Left renal cortex interstitium (tissue), 4 donors: ENCODE results near the gene KIAA1217. TPM values are rescaled to one million over a fixed set of nuclear protein-coding genes. Genes with fewer than 3 reads are reported as not detected.
A peak's percentile ranks its signal among the peaks of the same experiment; 100 is the strongest.

Experiments
- DNase-seq, 4 donors: peaks; one replicate each; pipeline ENCODE4 v3.0.0-alpha.2; 2013; ENCODE audit warnings: low read depth in 4 of 4, low spot score in 2 of 4, missing footprints in 1 of 4
- polyA plus RNA-seq, 4 donors: library from polyadenylated mRNA; unstranded; fragments of 120-200 nt; gene quantifications; one replicate each; pipeline ENCODE4 v1.2.1, GENCODE V29; 2013; ENCODE audit not compliant: insufficient read length in 4 of 4

KIAA1217 gene
- polyA plus RNA-seq, 4 donors = 67.5 to 106 (median 86.3) TPM

- DNase-seq = no peak
Observed at GRCh38 chr10:24358022-24358421, 149.1 kb downstream of the KIAA1217 start.

GRCh38 chr10:24360282-24361127 is 151.6 kb downstream of the KIAA1217 start:
- DNase-seq = peak in 2 of 4 donors; percentile 53 to 73

GRCh38 chr10:24363070-24363469 is 154.1 kb downstream of the KIAA1217 start:
- DNase-seq = no peak

- DNase-seq = no peak
Observed at GRCh38 chr10:24367688-24368087, 158.8 kb downstream of the KIAA1217 start.

GRCh38 chr10:24370877-24371276 is 161.9 kb downstream of the KIAA1217 start:
- no peak for DNase-seq

GRCh38 chr10:24371396-24371795 is 162.5 kb downstream of the KIAA1217 start:
- no peak for DNase-seq

- DNase-seq = no peak
Observed at GRCh38 chr10:24374134-24374915, 165.4 kb downstream of the KIAA1217 start.

- no peak for DNase-seq
Observed at GRCh38 chr10:24375510-24375909, 166.6 kb downstream of the KIAA1217 start.

- no peak for DNase-seq
Observed at GRCh38 chr10:24376731-24377130, 167.8 kb downstream of the KIAA1217 start.

- DNase-seq = no peak
Observed at GRCh38 chr10:24378126-24378920, 169.4 kb downstream of the KIAA1217 start.

GRCh38 chr10:24381235-24382010 is 172.5 kb downstream of the KIAA1217 start:
- DNase-seq = no peak

- DNase-seq = no peak
Observed at GRCh38 chr10:24382045-24382444, 173.1 kb downstream of the KIAA1217 start.

- no peak for DNase-seq
Observed at GRCh38 chr10:24382596-24382978, 173.6 kb downstream of the KIAA1217 start.

GRCh38 chr10:24382979-24383663 is 174.2 kb downstream of the KIAA1217 start:
- DNase-seq = no peak

GRCh38 chr10:24383681-24384106 is 174.8 kb downstream of the KIAA1217 start:
- DNase-seq = peak in 3 of 4 donors; percentile 32 to 73 (median 60)

GRCh38 chr10:24384954-24385353 is 176.0 kb downstream of the KIAA1217 start:
- DNase-seq = no peak

- DNase-seq = no peak
Observed at GRCh38 chr10:24385776-24386175, 176.8 kb downstream of the KIAA1217 start.

- no peak for DNase-seq
Observed at GRCh38 chr10:24390146-24390700, 181.3 kb downstream of the KIAA1217 start.

GRCh38 chr10:24390746-24391145 is 181.8 kb downstream of the KIAA1217 start:
- DNase-seq = no peak
